HG03575 (cell line): ENCODE data around the gene SPATA9.

ENCODE experiments used
- ATAC-seq: cut with Tn5 transposase; IDR thresholded peaks from one replicate; pipeline ENCODE4 v1.9.1; 2021; ENCODE audit not compliant: unreplicated experiment, insufficient number of reproducible peaks, low FRiP score; ENCODE audit errors: extremely low read depth

SPATA9 gene

DNA sequence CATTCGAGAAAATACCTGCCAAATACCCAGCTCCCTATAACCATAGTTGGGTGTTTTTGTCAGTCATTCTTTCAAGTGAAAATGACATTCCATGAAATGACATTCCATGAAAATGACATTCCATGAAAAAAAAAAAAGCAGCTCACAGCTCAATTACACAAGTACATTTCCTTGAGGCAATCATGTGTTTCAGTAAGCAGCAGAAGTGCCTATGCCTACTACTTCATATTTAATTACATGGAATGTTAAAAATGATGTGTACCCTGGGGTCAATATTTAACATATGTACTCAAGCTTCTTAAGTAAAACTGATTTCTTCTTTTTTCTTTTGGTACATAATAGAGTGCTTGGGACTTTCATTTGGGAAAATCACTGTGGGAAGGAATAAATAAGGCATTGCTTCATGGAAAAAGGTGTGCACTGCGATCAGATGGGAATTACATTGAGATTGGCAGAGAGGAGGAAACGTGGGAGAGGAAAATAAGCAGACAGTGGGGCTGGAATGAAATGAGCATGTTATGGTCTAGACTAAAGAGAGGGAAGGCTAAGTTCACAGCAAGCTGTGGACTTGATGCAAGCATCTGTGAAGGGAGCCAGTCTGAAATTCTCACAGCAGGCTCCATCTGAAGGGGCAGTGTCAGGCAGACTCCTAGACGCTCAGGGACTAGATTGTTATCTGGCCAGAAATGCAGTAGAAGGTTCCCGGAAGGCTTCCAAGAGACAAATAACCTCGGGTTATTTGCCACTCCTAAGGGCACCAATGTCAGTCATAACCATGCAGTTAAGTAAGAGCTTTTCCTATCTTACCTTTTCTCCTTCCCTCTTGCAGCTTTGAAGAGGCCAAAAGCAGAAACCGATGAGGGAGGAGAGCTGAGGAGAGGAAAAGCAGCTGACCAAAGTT lies 15.2 kb upstream of the SPATA9 start:
- ATAC-seq: no peak

DNA sequence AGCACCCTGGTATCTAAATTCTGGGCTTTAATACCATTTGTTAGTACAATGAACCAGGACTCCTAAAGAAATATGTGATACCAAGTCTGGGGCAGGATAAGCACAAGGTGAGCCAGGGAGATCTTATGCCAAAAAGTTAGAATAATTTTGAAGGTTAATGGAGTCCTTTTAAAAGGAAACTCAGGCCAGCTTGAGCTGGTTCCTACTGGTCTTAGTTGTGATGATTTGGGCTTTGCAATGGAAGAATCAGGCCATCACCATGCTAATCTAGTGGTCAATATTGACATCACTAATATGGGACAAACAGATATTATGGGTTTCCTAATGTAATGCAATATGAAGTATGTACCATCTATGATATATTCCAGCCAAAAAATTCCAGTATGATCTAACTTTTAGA lies 7.5 kb upstream of the SPATA9 start:
- no peak for ATAC-seq

DNA sequence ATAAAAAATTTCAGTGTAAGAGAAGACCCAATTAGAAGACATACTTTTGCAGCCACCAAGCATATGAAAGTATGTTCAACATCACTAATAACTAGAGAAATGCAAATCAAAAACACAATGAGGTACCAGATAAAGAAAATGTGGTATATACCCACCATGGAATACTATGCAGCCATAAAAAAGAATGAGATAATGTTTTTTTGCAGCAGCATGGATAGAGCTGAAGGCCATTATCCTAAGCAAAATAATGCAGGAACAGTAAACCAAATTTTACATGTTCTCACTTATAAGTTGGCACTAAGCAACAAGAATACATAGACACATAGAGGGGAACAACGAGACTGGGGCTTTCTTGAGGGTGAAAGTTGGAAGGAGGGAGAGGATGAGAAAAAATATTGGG lies 6.9 kb upstream of the SPATA9 start:
- ATAC-seq: no peak

DNA sequence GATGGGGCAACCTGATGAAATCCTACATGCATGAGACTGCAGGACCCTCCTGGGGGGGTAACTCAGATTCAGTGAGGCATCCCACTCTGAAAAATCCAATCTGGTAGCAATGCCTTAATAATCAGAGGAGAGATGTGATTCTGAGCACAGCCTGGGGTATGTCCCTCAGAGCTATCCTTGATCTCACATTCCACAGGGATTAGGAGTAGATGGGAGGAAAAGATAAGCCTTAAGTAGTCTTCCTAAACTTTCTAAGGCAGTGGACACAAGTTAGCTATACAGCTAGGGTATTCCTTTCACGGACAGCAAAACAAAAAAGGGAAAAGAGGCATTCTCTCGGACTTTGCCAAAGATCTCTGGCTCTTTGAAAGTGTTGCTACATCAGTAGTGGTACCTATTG lies 3.9 kb upstream of the SPATA9 start:
- ATAC-seq: no peak

DNA sequence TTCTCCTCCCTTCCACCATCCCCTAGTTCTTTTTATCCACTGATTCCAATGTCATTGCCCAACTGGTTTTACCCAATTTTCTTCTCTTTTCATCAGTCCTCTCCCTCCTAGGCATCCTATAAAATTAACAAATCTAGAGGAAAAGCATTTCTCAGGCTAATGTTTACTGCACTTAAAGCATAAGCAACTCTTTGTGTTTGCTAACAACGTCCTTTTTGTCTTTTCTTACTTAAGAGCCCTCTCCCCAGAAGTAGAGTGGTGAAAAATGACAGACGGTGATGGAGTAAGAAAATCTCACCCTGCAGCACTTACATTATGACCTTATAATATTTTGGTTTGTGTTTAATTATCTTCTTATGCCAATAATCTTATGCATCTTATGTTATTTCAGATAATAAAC lies 1.6 kb upstream of the SPATA9 start:
- ATAC-seq: no peak

DNA sequence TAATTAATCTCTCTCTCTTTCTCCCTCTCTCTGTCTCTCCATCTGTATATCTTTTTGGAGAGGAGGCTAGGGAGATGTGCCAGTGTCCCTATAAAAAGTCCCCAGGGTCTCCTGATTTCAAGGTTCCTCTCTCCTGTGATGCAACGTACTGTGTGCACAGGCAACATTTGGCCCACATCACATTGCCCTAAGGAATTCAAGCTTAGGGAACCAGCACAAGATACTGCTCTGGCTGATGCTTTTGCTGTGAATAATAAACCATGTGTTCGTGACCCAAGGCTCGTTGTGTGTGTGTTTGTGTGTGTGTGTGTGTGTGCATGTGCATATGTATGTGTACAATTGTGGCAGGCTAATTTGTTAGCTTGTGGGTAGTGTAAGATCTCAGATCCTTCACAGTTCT lies 9.7 kb downstream of the SPATA9 start:
- ATAC-seq: no peak

DNA sequence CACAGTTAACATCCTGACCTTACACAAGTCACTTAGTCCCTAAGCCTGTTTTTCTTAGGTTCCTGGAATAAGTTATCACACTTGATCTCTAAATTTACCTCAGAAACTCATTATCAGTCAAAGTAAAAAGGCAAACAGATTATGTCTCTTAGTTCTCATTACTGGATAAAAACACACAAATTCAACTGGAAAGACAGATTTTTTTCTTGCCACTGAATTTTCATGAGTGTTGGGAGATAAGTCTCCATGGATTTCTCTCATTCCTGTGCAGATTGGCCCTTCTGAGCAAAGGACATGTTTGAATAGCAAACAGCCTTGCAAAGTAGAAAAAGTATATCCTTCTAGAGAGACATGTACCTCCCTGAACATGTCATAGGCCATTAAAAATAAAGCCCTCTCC lies 10.2 kb downstream of the SPATA9 start:
- no peak for ATAC-seq

DNA sequence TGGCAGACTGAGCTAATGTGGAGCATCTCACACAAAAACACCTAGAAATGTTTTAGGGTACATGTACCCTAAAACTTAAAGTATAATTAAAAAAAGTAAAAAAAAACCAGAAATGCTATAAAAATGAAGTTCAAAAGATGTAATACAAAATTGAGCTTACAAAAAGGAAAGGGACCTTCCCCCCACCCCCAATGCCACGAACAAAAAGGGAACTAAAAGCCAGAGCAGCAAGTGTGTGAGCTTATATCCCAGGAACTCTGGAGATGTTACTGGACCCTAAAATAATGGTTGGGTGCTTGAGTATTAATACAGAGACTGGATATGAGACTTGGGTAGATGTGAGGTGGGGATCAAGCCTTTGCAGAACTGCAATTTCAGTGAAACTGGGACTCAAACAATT lies 11.0 kb downstream of the SPATA9 start:
- no peak for ATAC-seq

DNA sequence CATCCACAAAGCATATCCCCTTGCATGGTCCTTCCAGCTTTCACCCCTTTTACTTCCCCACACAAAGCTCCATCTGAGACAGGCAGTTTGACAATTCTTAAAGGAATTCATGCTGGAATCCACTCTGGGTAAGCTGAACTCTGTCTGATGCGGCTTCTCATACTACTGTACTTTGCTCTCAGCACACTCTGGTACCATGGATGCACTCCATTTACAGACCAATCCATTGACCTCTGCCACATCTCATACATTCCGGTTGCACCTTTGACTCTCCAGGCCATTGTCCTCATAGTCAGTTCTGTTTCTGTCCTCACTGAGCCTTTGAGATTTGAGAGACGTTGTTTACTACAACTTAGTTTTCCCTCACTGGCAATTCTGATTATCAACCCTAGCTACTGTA lies 12.2 kb downstream of the SPATA9 start:
- ATAC-seq: no peak

DNA sequence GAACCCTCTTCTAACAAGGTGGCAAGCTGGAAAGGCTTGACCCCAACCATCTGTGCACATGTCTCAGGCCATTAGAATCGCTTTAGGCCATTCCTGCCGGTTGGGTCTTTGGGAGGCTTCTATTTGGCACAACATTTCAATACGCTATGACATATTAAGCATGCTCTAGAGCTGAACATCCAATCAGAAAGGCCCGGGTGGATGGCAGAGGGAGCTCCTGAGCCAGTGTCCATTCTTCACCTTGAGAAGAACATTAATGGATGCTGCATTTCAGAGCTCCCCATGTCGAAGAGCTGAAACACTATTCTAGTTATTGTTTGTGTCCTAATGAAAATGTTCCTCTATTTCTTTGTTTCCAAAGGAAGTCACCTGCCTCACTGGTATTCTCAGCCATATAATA lies 12.8 kb downstream of the SPATA9 start:
- no peak for ATAC-seq

DNA sequence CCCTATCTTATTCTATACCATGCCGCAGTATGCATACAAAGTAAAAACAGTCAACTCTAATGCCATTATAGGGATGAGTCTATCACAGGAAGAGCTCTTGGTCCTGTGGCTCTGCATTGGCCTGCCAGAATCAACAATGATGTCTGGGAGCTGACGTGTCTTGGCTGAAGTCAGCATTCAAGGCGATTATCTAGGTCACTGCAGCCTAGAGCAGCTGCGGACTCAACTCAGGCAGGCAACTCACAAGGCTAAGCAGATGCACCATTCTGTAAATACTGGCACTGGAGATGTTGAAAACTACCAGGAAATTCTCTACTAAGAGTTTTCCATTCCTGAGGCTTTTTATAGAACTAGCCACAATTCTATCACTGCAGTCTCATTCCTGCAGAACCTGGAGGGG lies 13.3 kb downstream of the SPATA9 start:
- ATAC-seq: no peak

DNA sequence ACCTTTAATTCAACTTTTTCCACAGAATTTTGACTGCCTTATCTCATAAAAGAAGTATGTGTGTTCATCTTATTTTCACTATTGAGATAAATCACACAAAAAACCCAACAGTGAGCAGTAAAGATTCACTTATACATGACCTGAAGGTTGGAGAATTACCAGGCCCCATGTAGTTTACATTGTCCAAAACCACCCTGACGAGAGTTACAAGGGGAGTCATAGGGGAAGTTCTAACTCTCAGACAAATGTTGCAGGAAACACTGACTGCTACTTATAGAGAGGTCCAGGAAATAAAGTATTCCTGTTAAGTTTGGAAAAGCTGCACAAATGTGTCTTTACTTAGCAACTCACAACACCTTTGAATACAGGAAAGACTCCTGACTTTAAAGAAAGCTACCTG lies 14.1 kb downstream of the SPATA9 start:
- no peak for ATAC-seq

DNA sequence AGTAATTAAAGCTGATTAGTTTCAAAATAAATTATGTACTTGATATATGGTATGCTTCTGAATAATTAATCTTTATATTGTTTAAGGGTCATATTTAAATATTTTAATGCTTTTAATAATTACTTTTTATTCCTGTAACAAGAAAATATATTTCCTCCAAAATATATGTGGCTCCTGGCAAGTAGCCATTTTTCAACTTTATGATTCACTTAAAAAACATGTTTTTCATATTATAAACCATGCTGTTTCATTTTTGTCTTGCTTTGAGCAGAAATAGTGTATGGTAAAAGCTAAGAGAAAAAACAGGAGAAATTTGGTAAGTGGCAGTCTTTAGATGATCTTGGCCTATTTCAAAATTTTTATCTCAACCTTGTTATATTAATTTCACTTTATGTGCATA lies 14.6 kb downstream of the SPATA9 start:
- no peak for ATAC-seq

DNA sequence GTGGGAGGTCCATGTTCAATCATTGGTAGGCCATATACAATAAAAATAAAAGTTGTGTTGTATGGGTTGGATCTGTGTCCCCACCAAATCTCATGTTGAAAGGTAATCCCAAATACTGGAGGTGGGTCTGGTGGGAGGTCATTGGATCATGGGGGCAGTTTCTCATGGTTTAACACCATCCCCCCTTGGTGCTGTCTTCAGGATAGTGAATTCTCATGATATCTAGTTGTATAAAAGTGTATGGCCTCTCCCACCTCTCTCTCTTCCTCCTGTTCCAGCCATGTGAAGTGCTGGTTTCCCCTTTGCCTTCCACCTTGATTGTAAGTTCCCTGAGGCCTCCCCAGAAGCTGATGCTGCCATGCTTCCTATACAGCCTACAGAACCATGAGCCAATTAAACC lies 15.1 kb downstream of the SPATA9 start:
- no peak for ATAC-seq

DNA sequence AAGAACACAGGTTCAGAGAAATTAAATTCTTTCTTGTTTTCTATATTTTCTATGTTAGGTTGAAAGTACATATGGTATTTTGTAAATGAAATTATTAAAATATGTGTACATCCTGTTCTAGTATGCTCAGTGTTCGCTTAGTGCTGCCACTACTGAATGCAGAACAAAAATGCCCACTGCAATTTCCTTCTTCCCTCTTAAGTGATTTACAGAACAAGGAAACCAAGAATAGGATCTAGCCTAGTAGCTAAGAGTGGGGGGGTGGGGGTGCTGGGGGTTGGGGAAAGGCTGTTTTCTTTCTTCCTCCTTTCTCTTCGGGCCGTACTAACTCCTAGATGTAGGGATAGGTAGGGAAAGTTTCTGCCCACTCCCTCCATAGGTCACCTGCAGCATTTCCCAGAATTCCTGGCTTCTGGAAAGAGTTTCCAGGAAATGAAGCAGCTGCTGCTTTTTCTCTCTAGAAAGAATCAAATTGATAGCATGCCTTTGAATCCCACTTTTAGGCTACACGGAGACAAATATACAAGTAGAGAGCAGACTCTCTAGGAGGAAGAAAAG lies 15.7 kb downstream of the SPATA9 start:
- no peak for ATAC-seq

DNA sequence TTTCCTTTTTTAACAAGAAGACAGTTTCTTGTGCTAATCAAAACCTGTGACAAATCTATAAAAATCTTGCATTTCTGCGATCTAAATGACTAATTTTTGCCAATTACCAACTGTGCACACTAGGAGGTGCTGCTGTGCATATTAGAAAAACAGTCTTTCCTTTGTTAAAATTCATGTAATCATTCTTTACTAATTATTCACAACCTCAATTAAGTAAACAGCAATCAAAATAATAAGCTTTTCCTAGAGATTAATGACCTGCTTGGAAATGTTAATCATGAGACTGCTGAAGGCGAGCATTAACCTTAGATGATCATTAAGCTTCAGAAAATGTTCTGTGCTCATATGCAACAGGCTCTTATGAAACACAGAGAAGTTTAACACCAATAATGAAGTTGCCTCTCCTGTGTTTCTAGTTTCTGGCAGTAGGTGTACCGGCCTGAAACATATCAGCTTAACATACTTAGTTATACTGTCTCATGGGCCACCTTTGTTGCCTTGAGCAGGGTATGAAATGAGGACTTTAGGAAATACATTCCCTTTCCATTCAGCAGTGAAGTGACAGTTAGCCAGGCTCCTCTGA lies 18.5 kb downstream of the SPATA9 start:
- ATAC-seq: no peak

DNA sequence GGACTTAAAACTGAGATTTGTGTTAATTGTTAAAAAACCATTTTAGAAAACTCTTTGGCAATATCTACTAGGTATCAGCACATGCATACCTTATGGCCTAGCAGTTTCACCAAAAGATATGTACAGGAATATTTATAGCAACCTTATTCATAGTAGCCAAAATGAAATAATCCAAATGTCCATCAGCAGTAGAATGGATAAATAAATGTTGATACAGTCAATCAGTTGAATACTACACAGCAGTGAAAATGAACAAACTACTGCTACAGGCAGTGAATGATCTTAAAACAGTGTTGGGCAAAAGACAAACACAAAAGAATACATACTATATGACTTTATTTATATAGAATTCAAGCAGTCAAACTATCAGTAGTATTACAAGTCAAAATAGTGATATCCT lies 19.8 kb downstream of the SPATA9 start:
- ATAC-seq: no peak

DNA sequence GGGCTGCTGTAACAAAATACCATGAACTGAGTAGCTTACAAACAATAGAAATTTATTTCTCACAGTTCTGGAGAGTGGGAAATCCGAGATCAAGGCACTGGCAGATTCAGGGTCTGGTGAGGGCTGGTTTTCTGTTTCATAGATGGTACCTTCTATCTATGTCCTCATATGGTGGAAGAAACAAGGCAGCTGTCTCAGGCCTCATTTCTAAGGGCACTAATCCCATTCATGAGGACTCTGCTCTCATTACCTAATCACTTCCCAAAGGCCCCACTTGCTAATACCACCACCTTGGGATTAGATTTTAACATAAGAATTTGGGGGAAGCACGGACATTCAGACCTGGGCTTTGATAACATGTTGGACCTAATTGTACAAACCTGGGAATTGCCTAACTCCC lies 22.7 kb downstream of the SPATA9 start:
- ATAC-seq: no peak

DNA sequence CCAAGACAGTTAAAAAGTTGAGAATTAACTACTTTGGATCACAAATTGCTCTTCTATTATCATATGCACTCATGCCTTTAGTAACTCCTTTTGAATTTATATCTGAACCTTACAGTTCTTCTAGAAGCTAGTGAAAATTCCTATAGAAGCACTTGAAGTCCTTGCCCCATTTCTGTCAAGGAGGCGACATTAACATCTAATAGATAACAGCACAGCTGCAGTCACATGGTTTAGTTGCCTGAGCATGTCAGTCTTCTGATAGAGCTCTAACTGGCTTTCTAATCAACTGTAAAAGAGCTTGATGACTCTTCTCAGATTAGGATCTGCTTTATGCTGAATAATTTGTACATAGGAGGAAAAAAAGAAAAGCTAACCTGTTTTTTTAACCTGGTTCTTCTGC lies 27.2 kb downstream of the SPATA9 start:
- no peak for ATAC-seq

DNA sequence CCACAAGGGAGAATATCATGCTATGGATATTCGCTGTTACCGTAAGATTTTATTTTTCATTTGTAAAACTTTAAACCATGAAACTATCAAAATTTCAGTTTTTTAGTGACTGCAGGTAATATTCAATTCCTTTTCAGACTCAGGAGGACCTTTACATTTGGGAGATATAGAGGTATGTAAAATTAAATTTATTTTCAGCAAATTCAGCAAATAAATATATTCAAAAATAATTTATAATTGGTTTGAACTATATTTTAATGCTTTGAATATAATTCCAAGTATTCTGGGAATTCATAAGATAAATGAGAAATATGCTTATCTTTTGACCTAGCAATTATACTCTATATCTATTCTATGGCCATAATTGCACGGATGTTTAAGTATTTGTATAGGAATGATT lies 28.6 kb downstream of the SPATA9 start:
- ATAC-seq: no peak
